H1 (cell line): ENCODE measurements around the gene TNRC6A. TPM values are rescaled to one million over a fixed set of nuclear protein-coding genes. Genes with fewer than 3 reads are reported as not detected.

Source experiments
- CTCF ChIA-PET: fragments of 300-600 bp; sonication (Branson Sonifier 250); formaldehyde crosslinking; loops from one replicate; lab custom pipeline; 2021; ENCODE audit not compliant: partially characterized antibody; lab: Charles Lee
- POLR2A ChIA-PET: fragments of 300-600 bp; sonication (Branson Sonifier 250); formaldehyde crosslinking; loops from one replicate; lab custom pipeline; 2021; ENCODE audit warnings: inconsistent platforms; ENCODE audit not compliant: partially characterized antibody; lab: Charles Lee
- DNase-seq, 2 experiments: peaks; one replicate each; pipeline versions ENCODE4 v3.0.0 to v3.0.0-alpha.2; 2010 to 2022; ENCODE audit warnings: low spot score in 2 of 2, low read depth in 1 of 2, mixed read lengths in 1 of 2
- FAIRE-seq: peaks from 2 replicates; lab custom pipeline; 2011; peaks lifted over from hg19 to GRCh38; lab: Jason Lieb, UNC
- H2AFZ ChIP-seq: 2 replicates; pipeline ENCODE4 v1.8.1; 2012; ENCODE audit warnings: low read length, inconsistent platforms
- H2AK5ac ChIP-seq: 2 replicates; pipeline ENCODE4 v1.6.1; 2013; ENCODE audit warnings: low read depth, low read length
- H2BK120ac ChIP-seq: replicated peaks from 2 replicates; pipeline ENCODE3; 2013; ENCODE audit warnings: low read depth, low read length, inconsistent platforms
- H2BK12ac ChIP-seq: 2 replicates; pipeline ENCODE4 v1.6.1; 2013; ENCODE audit warnings: low read depth, low read length
- H2BK15ac ChIP-seq: 2 replicates; pipeline ENCODE4 v1.6.1; 2013; ENCODE audit warnings: low read length
- H2BK20ac ChIP-seq: 2 replicates; pipeline ENCODE4 v1.6.1; 2013; ENCODE audit warnings: low read length
- H2BK5ac ChIP-seq: 2 replicates; pipeline ENCODE4 v1.6.1; 2013; ENCODE audit warnings: low read depth, low read length
- H3K14ac ChIP-seq: 2 replicates; pipeline ENCODE4 v1.6.1; 2013; ENCODE audit warnings: inconsistent platforms; ENCODE audit not compliant: insufficient read length
- H3K18ac ChIP-seq: 2 replicates; pipeline ENCODE4 v1.6.1; 2013; ENCODE audit warnings: low read length; ENCODE audit errors: extremely low read depth
- H3K23ac ChIP-seq: 2 replicates; pipeline ENCODE4 v1.6.1; 2013; ENCODE audit warnings: inconsistent platforms; ENCODE audit not compliant: insufficient read length
- H3K23me2 ChIP-seq: 2 replicates; pipeline ENCODE4 v1.6.1; 2013; ENCODE audit warnings: low read depth, low read length
- H3K27ac ChIP-seq: 2 replicates; pipeline ENCODE4 v1.6.1; 2011; ENCODE audit warnings: low read depth, low read length, inconsistent platforms
- H3K27me3 ChIP-seq, 4 experiments: replicated peaks in 1 of 4; 1 replicate in 1 of 4; 2 replicates in 3 of 4; pipeline versions ENCODE4 v1.6.1 to v1.8.1; 2011 to 2013; ENCODE audit warnings: low read length in 3 of 4, mild to moderate bottlenecking in 3 of 4, inconsistent platforms in 2 of 4, mixed read lengths in 2 of 4, moderate library complexity in 1 of 4; ENCODE audit not compliant: control insufficient read depth in 3 of 4, insufficient read depth in 3 of 4; ENCODE audit errors: extremely low read depth in 1 of 4
- H3K36me3 ChIP-seq, 4 experiments: 2 replicates each; pipeline versions ENCODE4 v1.6.1 to v1.8.1; 2011 to 2013; ENCODE audit warnings: mild to moderate bottlenecking in 4 of 4, low read length in 3 of 4, moderate library complexity in 2 of 4, control low read depth in 1 of 4, inconsistent platforms in 1 of 4; ENCODE audit not compliant: insufficient read depth in 4 of 4, control insufficient read depth in 2 of 4
- H3K4ac ChIP-seq: replicated peaks from 2 replicates; pipeline ENCODE3; 2013; ENCODE audit warnings: low read length, low read depth, mixed read lengths, inconsistent platforms; ENCODE audit not compliant: insufficient read length
- H3K4me1 ChIP-seq, 4 experiments: replicated peaks in 1 of 4; 1 replicate in 1 of 4; 2 replicates in 3 of 4; pipeline versions ENCODE4 v1.6.1 to v1.8.1; 2011 to 2013; ENCODE audit warnings: low read length in 3 of 4, inconsistent platforms in 2 of 4, mixed read lengths in 1 of 4; ENCODE audit not compliant: insufficient read depth in 4 of 4, control insufficient read depth in 3 of 4
- H3K4me2 ChIP-seq, 2 experiments: 2 replicates each; pipeline versions ENCODE4 v1.6.1 to v1.8.1; 2011 to 2013; ENCODE audit warnings: low read depth in 2 of 2, low read length in 2 of 2, control low read depth in 1 of 2, inconsistent platforms in 1 of 2, mild to moderate bottlenecking in 1 of 2; ENCODE audit not compliant: insufficient read depth in 1 of 2
- H3K4me3 ChIP-seq, 4 experiments: fragments of 200-600, 300-600 bp in 1 of 4; sonication (generic), shearing (Covaris generic), sonication (Bioruptor Twin) in 1 of 4; 2 replicates each; pipeline versions ENCODE4 v1.5.1 to v1.8.1; 2011 to 2016; ENCODE audit warnings: low read length in 4 of 4, low read depth in 3 of 4, control low read depth in 2 of 4, inconsistent platforms in 2 of 4, mild to moderate bottlenecking in 2 of 4, mixed read lengths in 1 of 4, moderate library complexity in 1 of 4; ENCODE audit not compliant: insufficient read depth in 2 of 4; ENCODE audit errors: extremely low read depth in 1 of 4
- H3K56ac ChIP-seq: replicated peaks from 2 replicates; pipeline ENCODE3; 2013; ENCODE audit warnings: low read depth, mild to moderate bottlenecking, mixed read lengths, low read length, inconsistent platforms; ENCODE audit not compliant: insufficient read length
- H3K79me1 ChIP-seq: 2 replicates; pipeline ENCODE4 v1.6.1; 2013; ENCODE audit warnings: low read depth, low read length, control low read depth
- H3K79me2 ChIP-seq, 2 experiments: 2 replicates each; pipeline versions ENCODE4 v1.6.1 to v1.8.1; 2012 to 2013; ENCODE audit warnings: low read length in 2 of 2, mild to moderate bottlenecking in 2 of 2, inconsistent platforms in 1 of 2; ENCODE audit not compliant: insufficient read depth in 2 of 2, control insufficient read depth in 1 of 2
- H3K9ac ChIP-seq, 4 experiments: replicated peaks in 1 of 4; 1 replicate in 1 of 4; 2 replicates in 3 of 4; pipeline versions ENCODE4 v1.6.1 to v1.8.1; 2011 to 2013; ENCODE audit warnings: low read depth in 3 of 4, low read length in 3 of 4, control low read depth in 2 of 4, mild to moderate bottlenecking in 2 of 4, moderate library complexity in 2 of 4, inconsistent platforms in 1 of 4; ENCODE audit errors: extremely low read depth in 1 of 4
- H3K9me3 ChIP-seq, 2 experiments: 2 replicates each; pipeline versions ENCODE4 v1.6.1 to v1.8.1; 2012 to 2013; ENCODE audit warnings: mild to moderate bottlenecking in 2 of 2, moderate library complexity in 2 of 2, control low read depth in 1 of 2, inconsistent platforms in 1 of 2, low read depth in 1 of 2, low read length in 1 of 2, mixed read lengths in 1 of 2; ENCODE audit not compliant: insufficient read depth in 2 of 2
- H4K20me1 ChIP-seq, 2 experiments: replicated peaks in 1 of 2; 2 replicates each; pipeline versions ENCODE3 to v1.8.1; 2011 to 2013; ENCODE audit warnings: inconsistent platforms in 2 of 2, low read length in 2 of 2, mild to moderate bottlenecking in 1 of 2; ENCODE audit not compliant: insufficient read depth in 2 of 2, control insufficient read depth in 1 of 2
- H4K5ac ChIP-seq: 2 replicates; pipeline ENCODE4 v1.6.1; 2013; ENCODE audit warnings: low read length, low read depth, mixed read lengths, inconsistent platforms; ENCODE audit not compliant: insufficient read length
- H4K8ac ChIP-seq: 2 replicates; pipeline ENCODE4 v1.8.0; 2013; ENCODE audit warnings: mild to moderate bottlenecking, moderate library complexity, low read length, inconsistent platforms; ENCODE audit not compliant: insufficient read depth; ENCODE audit errors: extremely low read depth
- H4K91ac ChIP-seq: replicated peaks from 2 replicates; pipeline ENCODE3; 2013; ENCODE audit warnings: low read length, mixed read lengths, inconsistent platforms; ENCODE audit not compliant: insufficient read length
- CBX5 ChIP-seq: fragments of 300-800, 300-1000 bp; sonication (generic); IDR thresholded peaks from 2 replicates; pipeline ENCODE4 v1.7.1; 2016; ENCODE audit warnings: antibody characterized with exemption, low read length, low read depth
- CHD1 ChIP-seq: IDR thresholded peaks from 2 replicates; pipeline ENCODE4 v1.6.1; 2012; ENCODE audit warnings: low read depth, low read length, improper control_type of control experiment
- EP300 ChIP-seq, 2 experiments: IDR thresholded peaks; 1 replicate in 1 of 2; 2 replicates in 1 of 2; pipeline ENCODE4 v1.6.1; 2011 to 2012; ENCODE audit warnings: low read depth in 2 of 2, low read length in 2 of 2, mild to moderate bottlenecking in 2 of 2, borderline replicate concordance in 1 of 2, inconsistent platforms in 1 of 2, moderate library complexity in 1 of 2
- GTF2F1 ChIP-seq: IDR thresholded peaks from 2 replicates; pipeline ENCODE4 v1.6.1; 2012; ENCODE audit warnings: low read depth, low read length, improper control_type of control experiment, borderline replicate concordance
- HDAC2 ChIP-seq, 2 experiments: fragments of 300-600 bp in 1 of 2; sonication (generic) in 1 of 2; IDR thresholded peaks; 2 replicates each; pipeline ENCODE4 v1.6.1; 2011 to 2012; ENCODE audit warnings: low read depth in 2 of 2, low read length in 2 of 2, mild to moderate bottlenecking in 2 of 2, moderate library complexity in 2 of 2, borderline replicate concordance in 1 of 2, inconsistent platforms in 1 of 2
- JUN ChIP-seq: IDR thresholded peaks from 2 replicates; pipeline ENCODE4 v1.6.1; 2011; ENCODE audit warnings: low read depth, mild to moderate bottlenecking, improper control_type of control experiment, low read length
- RAD21 ChIP-seq, 2 experiments: IDR thresholded peaks in 1 of 2; conservative IDR thresholded peaks in 1 of 2; 2 replicates each; pipeline ENCODE4 v1.6.1; 2011; ENCODE audit warnings: low read depth in 2 of 2, low read length in 2 of 2, improper control_type of control experiment in 1 of 2, inconsistent platforms in 1 of 2, mild to moderate bottlenecking in 1 of 2, moderate library complexity in 1 of 2
- RBBP5 ChIP-seq: IDR thresholded peaks from 2 replicates; pipeline ENCODE4 v1.7.1; 2012; ENCODE audit warnings: low read depth, mild to moderate bottlenecking, inconsistent platforms, low read length, moderate library complexity, borderline replicate concordance
- RFX5 ChIP-seq: IDR thresholded peaks from 2 replicates; pipeline ENCODE4 v1.6.1; 2011; ENCODE audit warnings: low read depth, low read length, improper control_type of control experiment, borderline replicate concordance
- RXRA ChIP-seq: IDR thresholded peaks from 2 replicates; pipeline ENCODE4 v1.6.1; 2011; ENCODE audit warnings: low read depth, mild to moderate bottlenecking, low read length, moderate library complexity; ENCODE audit not compliant: insufficient read depth
- SP4 ChIP-seq: IDR thresholded peaks from 2 replicates; pipeline ENCODE4 v1.6.1; 2012; ENCODE audit warnings: low read length, inconsistent platforms
- SRF ChIP-seq: IDR thresholded peaks from 2 replicates; pipeline ENCODE4 v1.6.1; 2011; ENCODE audit warnings: mild to moderate bottlenecking, low read depth, low read length, moderate library complexity
- YY1 ChIP-seq: IDR thresholded peaks from 2 replicates; pipeline ENCODE4 v1.6.1; 2011; ENCODE audit warnings: low read depth, mild to moderate bottlenecking, low read length
- WGBS, 2 experiments: shearing (Covaris generic) in 1 of 2; methylation state at CpG; one replicate each; pipeline versions ENCODE4 v1.1.6 to v1.1.7; 2013 to 2015; ENCODE audit warnings: low lambda C conversion rate in 2 of 2, mixed read lengths in 2 of 2, inconsistent platforms in 1 of 2, low coverage in 1 of 2, missing lambda C conversion rate in 1 of 2; ENCODE audit not compliant: insufficient replicate concordance in 2 of 2, insufficient coverage in 1 of 2, insufficient read length in 1 of 2; ENCODE audit errors: extremely low coverage in 1 of 2, missing lambda C conversion rate in 1 of 2; 5-methylcytosine and 5-hydroxymethylcytosine counted together
- polyA plus RNA-seq, 7 experiments: library from polyadenylated mRNA; depleted of rRNA in 3 of 7; stranded (reverse) in 5 of 7; unstranded in 2 of 7; fragments of >200 nt in 5 of 7; fragments of 200-250 nt in 2 of 7; gene quantifications; 1 replicate in 5 of 7; 2 replicates in 1 of 7; 4 replicates in 1 of 7; pipeline versions ENCODE4 v1.2.1 to v1.2.3, GENCODE V29; 2011 to 2013; ENCODE audit warnings: missing spikeins in 2 of 7, mixed read lengths in 2 of 7
- total RNA-seq: library from RNA; stranded (reverse); fragmentation: NEBNext Ultra II Directional; extraction: Animal tissue kit (Norgen Biotek cat#: 25700); gene quantifications from 2 replicates; pipeline ENCODE4 v1.2.1, GENCODE V29; 2021

Gene TNRC6A
- total and polyA plus RNA-seq, 2 of the 8 experiments (the other 6 are each of a cell fraction or from before 2014, with no cell fraction given): 67.6 to 103 TPM

DNA sequence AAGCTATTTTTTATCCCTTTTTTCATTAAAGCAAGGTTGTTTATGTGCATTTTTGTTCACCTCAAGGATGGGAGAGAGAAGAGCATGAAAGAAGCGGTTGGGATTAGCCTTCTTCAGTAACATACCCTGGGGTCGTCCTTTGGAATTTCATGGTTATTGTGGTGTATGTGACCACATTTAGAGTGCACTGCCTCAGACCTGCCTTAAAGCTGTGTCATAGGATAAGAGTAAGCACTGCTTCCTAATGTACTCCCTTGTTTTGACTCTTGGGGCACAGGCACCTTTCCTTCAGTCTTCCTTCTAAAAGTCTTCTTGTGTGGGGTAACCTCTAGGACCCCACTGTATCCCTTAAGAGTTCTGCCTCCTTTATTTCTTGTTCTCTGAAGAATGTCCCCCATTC lies 28.9 kb downstream of the TNRC6A start:
- Histone ChIP-seq H2BK12ac (no peak overlapping the region), H3K14ac (no peak overlapping the region), H2BK120ac (no peak overlapping the region), H4K91ac (no peak overlapping the region), H3K4me1 (peaks cover 0 to 4% (median under 1%) of the 10 kb centered on the region in 4 experiments; a peak in 3 of 7 replicates), H2AFZ (no peak overlapping the region), H3K4me3 (no peak overlapping the region), H3K4ac (no peak overlapping the region), H3K23me2 (no peaks in the 10 kb centered on the region), H3K27me3 (peaks cover 0 to 1% (median 0%) of the 10 kb centered on the region in 4 experiments; a peak in 2 of 7 replicates), H3K79me1 (peaks cover 8% of the 10 kb centered on the region; the same call in 1 of the 2 replicates), H3K23ac (no peak overlapping the region), H3K9me3 (no peaks in the 10 kb centered on the region), H3K18ac (no peak overlapping the region), H3K36me3 (peaks cover 0 to 44% (median 12%) of the 10 kb centered on the region in 4 experiments; a peak in 7 of 8 replicates), H3K4me2 (no peak overlapping the region), H4K20me1 (peaks cover 29 to 31% of the 10 kb centered on the region in 2 experiments), H2BK15ac (no peak overlapping the region), H3K56ac (no peak overlapping the region), H4K5ac (no peak overlapping the region), H4K8ac (no peak overlapping the region), H2AK5ac (no peak overlapping the region), H3K27ac (no peak overlapping the region), H3K9ac (no peak overlapping the region), H2BK5ac (no peak overlapping the region), H2BK20ac (no peak overlapping the region), H3K79me2 (peaks cover 17 to 100% of the 10 kb centered on the region in 2 experiments)
- FAIRE-seq (no peak), DNase-seq (no peak)
- ChIA-PET POLR2A (interaction anchor here (1.1 to 1.9 kb wide), 5 partner anchors 9 to 23 kb away, joined by 4 to 5 read pairs (median 4); no protein-coding TSS in a partner anchor), CTCF (interaction anchor here (1.1 kb wide), 1 partner anchor 31 kb away, joined by 3 read pairs; no protein-coding TSS in a partner anchor)
- WGBS, 2 experiments: 90% methylated on average over 2 of the region's 2 CpGs; no CpG with 5 or more reads in 1 of the 2 experiments
- TF ChIP-seq CBX5 (no peak), SRF (no peak), RAD21 (IDR thresholded peaks at IDR 0.05 in 1 of 2, conservative IDR thresholded peaks at IDR 0.05 in 1 of 2; ENCODE audit: low read depth in 2 of 2, low read length in 2 of 2) (no peak), SP4 (no peak), YY1 (no peak), EP300 (IDR thresholded peaks at IDR 0.05; ENCODE audit: borderline replicate concordance in 1 of 2, low read depth in 2 of 2, low read length in 2 of 2) (no peak), HDAC2 (IDR thresholded peaks at IDR 0.05; ENCODE audit: borderline replicate concordance in 1 of 2, low read depth in 2 of 2, low read length in 2 of 2) (no peak), JUN (no peak), RFX5 (no peak), RXRA (no peak), RBBP5 (no peak), CHD1 (no peak), GTF2F1 (no peak)
